Measurements from ENCODE around the gene LSM11.
"Not testable (repeated sequence)": the region's sequence is repeated elsewhere in the genome, so short reads cannot be mapped to it uniquely, and the experiment has no call there.

The LSM11 gene

GRCh38 chr5:157743163-157744050, at the start of gene LSM11:
LSM11 (plus strand) TSS chr5:157743712; CDS start chr5:157743751, 39 bp downstream.
- Histone ChIP-seq H3K79me2 (ENCODE audit: insufficient read depth, low read length) (peaks cover 12% of the 10 kb centered on the region; the same call in 1 of the 2 replicates), H3K9me3 (ENCODE audit: insufficient read depth, low read depth, low read length) (no peaks in the 10 kb centered on the region), H3F3A (ENCODE audit: low read depth) (no peaks in the 10 kb centered on the region), H3K4me1 (ENCODE audit: insufficient read depth, low read length, poor library complexity, severe bottlenecking) (peaks cover 20% of the 10 kb centered on the region), H2AFZ (ENCODE audit: low read length) (peak within 1 kb of the TSS; percentile 99), H3K27me3 (ENCODE audit: insufficient read depth, low read length, poor library complexity, severe bottlenecking) (no peaks in the 10 kb centered on the region), H3K9ac (ENCODE audit: low read depth, low read length, poor library complexity, severe bottlenecking) (peak within 1 kb of the TSS; percentile 75), H3K4me2 (ENCODE audit: low read depth, low read length, poor library complexity, severe bottlenecking) (peak within 1 kb of the TSS; percentile 94), H3K9me2 (replicated peaks; ENCODE audit: low read depth, low read length) (no peaks in the 10 kb centered on the region), H3K36me3 (ENCODE audit: insufficient read depth, low read length) (no peaks in the 10 kb centered on the region), H3K4me3 (ENCODE audit: low read length, poor library complexity, severe bottlenecking) (peak within 1 kb of the TSS; percentile 78), H4K20me1 (ENCODE audit: insufficient read depth, low read length, poor library complexity, severe bottlenecking) (no peaks in the 10 kb centered on the region)
- peak; percentile 74 for TF ChIP-seq CTCF (conservative IDR thresholded peaks at IDR 0.05; ENCODE audit: low read length)
- no peak for TF ChIP-seq EZH2phosphoT487 (IDR thresholded peaks at IDR 0.05; ENCODE audit: borderline replicate concordance)

- not testable (repeated sequence) for H4K20me1 ChIP-seq (ENCODE audit: insufficient read depth, low read length, poor library complexity, severe bottlenecking); H3K79me2 ChIP-seq (ENCODE audit: insufficient read depth, low read length); H3K4me2 ChIP-seq (ENCODE audit: low read depth, low read length, poor library complexity, severe bottlenecking)
Observed at GRCh38 chr5:157693816-157694215, 49.7 kb upstream of the LSM11 start.

GRCh38 chr5:157696154-157696553, 47.4 kb upstream of the LSM11 start:
- H3F3A ChIP-seq (ENCODE audit: low read depth); H3K9ac ChIP-seq (ENCODE audit: low read depth, low read length, poor library complexity, severe bottlenecking); H3K36me3 ChIP-seq (ENCODE audit: insufficient read depth, low read length); H3K4me3 ChIP-seq (ENCODE audit: low read length, poor library complexity, severe bottlenecking); H4K20me1 ChIP-seq (ENCODE audit: insufficient read depth, low read length, poor library complexity, severe bottlenecking); H3K79me2 ChIP-seq (ENCODE audit: insufficient read depth, low read length); H2AFZ ChIP-seq (ENCODE audit: low read length); H3K9me2 ChIP-seq (replicated peaks; ENCODE audit: low read depth, low read length); H3K27me3 ChIP-seq (ENCODE audit: insufficient read depth, low read length, poor library complexity, severe bottlenecking); H3K9me3 ChIP-seq (ENCODE audit: insufficient read depth, low read depth, low read length); H3K4me1 ChIP-seq (ENCODE audit: insufficient read depth, low read length, poor library complexity, severe bottlenecking); H3K4me2 ChIP-seq (ENCODE audit: low read depth, low read length, poor library complexity, severe bottlenecking): not testable (repeated sequence)

More at GRCh38 chr5:157693816-157694215, 49.7 kb upstream of the LSM11 start:
- H3K36me3 ChIP-seq (ENCODE audit: insufficient read depth, low read length); H2AFZ ChIP-seq (ENCODE audit: low read length); H3K4me1 ChIP-seq (ENCODE audit: insufficient read depth, low read length, poor library complexity, severe bottlenecking); H3K9me2 ChIP-seq (replicated peaks; ENCODE audit: low read depth, low read length); H3K27me3 ChIP-seq (ENCODE audit: insufficient read depth, low read length, poor library complexity, severe bottlenecking); H3K4me3 ChIP-seq (ENCODE audit: low read length, poor library complexity, severe bottlenecking); H3K9ac ChIP-seq (ENCODE audit: low read depth, low read length, poor library complexity, severe bottlenecking); H3F3A ChIP-seq (ENCODE audit: low read depth); H3K9me3 ChIP-seq (ENCODE audit: insufficient read depth, low read depth, low read length): not testable (repeated sequence)

- H3F3A ChIP-seq (ENCODE audit: low read depth); H3K27me3 ChIP-seq (ENCODE audit: insufficient read depth, low read length, poor library complexity, severe bottlenecking); H3K9me2 ChIP-seq (replicated peaks; ENCODE audit: low read depth, low read length); H3K4me3 ChIP-seq (ENCODE audit: low read length, poor library complexity, severe bottlenecking); H3K4me2 ChIP-seq (ENCODE audit: low read depth, low read length, poor library complexity, severe bottlenecking); H4K20me1 ChIP-seq (ENCODE audit: insufficient read depth, low read length, poor library complexity, severe bottlenecking); H3K4me1 ChIP-seq (ENCODE audit: insufficient read depth, low read length, poor library complexity, severe bottlenecking); H2AFZ ChIP-seq (ENCODE audit: low read length); H3K9me3 ChIP-seq (ENCODE audit: insufficient read depth, low read depth, low read length); H3K79me2 ChIP-seq (ENCODE audit: insufficient read depth, low read length); H3K9ac ChIP-seq (ENCODE audit: low read depth, low read length, poor library complexity, severe bottlenecking); H3K36me3 ChIP-seq (ENCODE audit: insufficient read depth, low read length): not testable (repeated sequence)
Observed at GRCh38 chr5:157698674-157699073, 44.8 kb upstream of the LSM11 start.

All from Loucy (cell line).